Suprapubic skin (tissue), 4 donors: ENCODE data around the gene SAMD13.

Source experiments
- EP300 ChIP-seq: sonication (generic); formaldehyde crosslinking; IDR thresholded peaks from one replicate; pipeline ENCODE4 v1.6.1; 2017; ENCODE audit warnings: antibody characterized with exemption
- POLR2A ChIP-seq, 2 donors: fragments of 450-650 bp; IDR thresholded peaks; one replicate each; pipeline ENCODE4 v1.6.1; 2017; ENCODE audit warnings: antibody characterized with exemption in 2 of 2, mild to moderate bottlenecking in 2 of 2, moderate library complexity in 2 of 2
- POLR2AphosphoS5 ChIP-seq, 3 donors: sonication (generic); formaldehyde crosslinking; IDR thresholded peaks; one replicate each; pipeline ENCODE4 v1.6.1; 2017; ENCODE audit warnings: antibody characterized with exemption in 3 of 3
- TF ChIP-seq, protein P1 (sequence below), 2 donors: fragments of 200-600 bp in 1 of 2; fragments of 450-650 bp in 1 of 2; sonication (generic) in 1 of 2; IDR thresholded peaks; one replicate each; pipeline ENCODE4 v1.5.1; 2016 to 2019; ENCODE audit warnings: antibody characterized with exemption in 2 of 2, mild to moderate bottlenecking in 1 of 2, moderate library complexity in 1 of 2

DNA sequence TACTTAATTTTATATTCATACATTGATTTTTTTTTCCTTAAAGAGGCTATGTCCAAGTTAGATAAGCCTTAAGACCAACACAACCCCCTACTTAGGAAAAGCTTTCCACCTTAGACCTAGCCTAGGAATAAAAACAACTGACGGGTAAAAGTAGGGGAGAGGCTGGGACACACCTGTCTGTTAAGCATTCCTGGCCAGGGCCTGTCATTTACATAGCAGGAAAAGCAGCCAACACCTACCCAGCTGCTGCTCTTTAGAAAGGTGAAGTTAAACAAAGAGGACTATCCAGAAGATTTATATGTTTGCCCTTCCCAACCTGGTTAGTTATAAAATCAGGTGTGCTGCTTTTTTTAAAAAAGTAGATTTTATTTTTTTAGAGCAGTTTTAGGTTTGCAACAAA, 29.1 kb upstream of the SAMD13 start:
- TF ChIP-seq POLR2A (IDR thresholded peaks at IDR 0.05) (no peak), POLR2AphosphoS5 (IDR thresholded peaks at IDR 0.05) (no peak), EP300 (no peak)
- TF ChIP-seq, protein P1, sequence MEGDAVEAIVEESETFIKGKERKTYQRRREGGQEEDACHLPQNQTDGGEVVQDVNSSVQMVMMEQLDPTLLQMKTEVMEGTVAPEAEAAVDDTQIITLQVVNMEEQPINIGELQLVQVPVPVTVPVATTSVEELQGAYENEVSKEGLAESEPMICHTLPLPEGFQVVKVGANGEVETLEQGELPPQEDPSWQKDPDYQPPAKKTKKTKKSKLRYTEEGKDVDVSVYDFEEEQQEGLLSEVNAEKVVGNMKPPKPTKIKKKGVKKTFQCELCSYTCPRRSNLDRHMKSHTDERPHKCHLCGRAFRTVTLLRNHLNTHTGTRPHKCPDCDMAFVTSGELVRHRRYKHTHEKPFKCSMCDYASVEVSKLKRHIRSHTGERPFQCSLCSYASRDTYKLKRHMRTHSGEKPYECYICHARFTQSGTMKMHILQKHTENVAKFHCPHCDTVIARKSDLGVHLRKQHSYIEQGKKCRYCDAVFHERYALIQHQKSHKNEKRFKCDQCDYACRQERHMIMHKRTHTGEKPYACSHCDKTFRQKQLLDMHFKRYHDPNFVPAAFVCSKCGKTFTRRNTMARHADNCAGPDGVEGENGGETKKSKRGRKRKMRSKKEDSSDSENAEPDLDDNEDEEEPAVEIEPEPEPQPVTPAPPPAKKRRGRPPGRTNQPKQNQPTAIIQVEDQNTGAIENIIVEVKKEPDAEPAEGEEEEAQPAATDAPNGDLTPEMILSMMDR (IDR thresholded peaks at IDR 0.05): no peak
